Measurements from ENCODE around the gene ZNRF3.
"Not testable (repeated sequence)": the region's sequence is repeated elsewhere in the genome, so short reads cannot be mapped to it uniquely, and the experiment has no call there.

The ZNRF3 gene

DNA sequence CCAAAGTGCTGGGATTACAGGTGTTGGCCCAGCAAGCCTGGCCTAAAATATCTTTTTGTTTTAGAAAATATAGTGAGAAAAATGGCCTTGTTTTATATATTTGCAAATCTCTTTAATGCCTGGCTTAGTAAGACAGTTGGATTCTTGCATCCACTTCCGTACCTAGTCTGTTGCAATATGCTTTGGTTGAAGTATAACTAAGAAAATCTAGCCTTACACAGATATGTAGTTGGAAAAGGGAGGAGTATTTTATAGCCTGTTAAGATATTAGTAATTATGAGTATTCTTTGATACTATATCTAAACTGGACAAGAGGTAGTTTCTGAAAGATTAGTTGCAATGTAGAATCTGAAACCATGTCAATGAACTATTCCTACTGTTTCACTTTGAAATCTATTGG is 65.1 kb downstream of the ZNRF3 start:
- 88% methylated on average over 1 of the region's 1 CpG for WGBS
- no peaks in the 10 kb centered on the region for H3K27me3 ChIP-seq (ENCODE audit: insufficient read depth, low read length)

DNA sequence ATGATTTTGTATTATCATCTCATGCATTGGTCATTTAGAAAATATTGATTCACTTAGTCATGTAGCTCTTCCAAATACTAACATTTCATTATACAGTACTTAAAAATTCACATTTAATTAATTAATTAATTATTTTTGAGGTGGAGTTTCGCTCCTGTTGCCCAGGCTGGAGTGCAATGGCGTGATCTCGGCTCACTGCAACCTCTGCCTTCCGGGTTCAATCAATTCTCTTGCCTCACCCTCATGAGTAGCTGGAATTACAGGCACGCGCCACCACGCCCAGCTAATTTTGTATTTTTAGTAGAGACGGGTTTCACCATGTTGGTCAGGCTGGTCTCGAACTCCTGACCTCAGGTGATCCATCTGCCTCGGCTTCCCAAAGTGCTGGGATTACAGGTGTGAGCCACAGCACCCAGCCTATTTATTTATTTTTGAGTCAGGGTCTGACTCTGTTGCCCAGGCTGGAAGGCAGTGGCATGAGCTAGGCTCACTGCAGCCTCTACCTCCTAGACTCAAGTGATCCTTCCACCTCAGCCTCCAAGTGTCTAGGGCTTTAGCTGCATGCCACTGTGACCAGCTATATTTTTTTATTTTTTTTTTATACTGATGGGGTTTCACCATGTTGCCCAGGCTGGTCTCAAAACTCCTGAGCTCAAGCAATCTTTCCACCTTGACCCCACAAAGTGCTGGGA is 65.6 kb downstream of the ZNRF3 start:
- Histone ChIP-seq H3K4me1 (ENCODE audit: insufficient read depth, low read length) (peaks cover 32% of the 10 kb centered on the region), H3K9me3 (ENCODE audit: insufficient read depth, low read depth, low read length) (peaks cover 15% of the 10 kb centered on the region; the same call in 1 of the 2 replicates)
- 94% methylated on average over 10 of the region's 10 CpGs for WGBS
- not testable (repeated sequence) for H3K36me3 ChIP-seq (ENCODE audit: insufficient read depth, low read length); H3K4me3 ChIP-seq (ENCODE audit: low read length); H3K27ac ChIP-seq (ENCODE audit: low read depth, low read length); H3K9ac ChIP-seq (ENCODE audit: low read depth, low read length); H3K27me3 ChIP-seq (ENCODE audit: insufficient read depth, low read length)

More for the DNA sequence above, 65.1 kb downstream of the ZNRF3 start:
- Histone ChIP-seq H3K9ac (ENCODE audit: low read depth, low read length) (no peak overlapping the region), H3K4me3 (ENCODE audit: low read length) (no peak overlapping the region), H3K27ac (ENCODE audit: low read depth, low read length) (no peak overlapping the region), H3K36me3 (ENCODE audit: insufficient read depth, low read length) (no peaks in the 10 kb centered on the region), H3K4me1 (ENCODE audit: insufficient read depth, low read length) (peaks cover 37% of the 10 kb centered on the region), H3K9me3 (ENCODE audit: insufficient read depth, low read depth, low read length) (peaks cover 15% of the 10 kb centered on the region; the same call in 1 of the 2 replicates)

DNA sequence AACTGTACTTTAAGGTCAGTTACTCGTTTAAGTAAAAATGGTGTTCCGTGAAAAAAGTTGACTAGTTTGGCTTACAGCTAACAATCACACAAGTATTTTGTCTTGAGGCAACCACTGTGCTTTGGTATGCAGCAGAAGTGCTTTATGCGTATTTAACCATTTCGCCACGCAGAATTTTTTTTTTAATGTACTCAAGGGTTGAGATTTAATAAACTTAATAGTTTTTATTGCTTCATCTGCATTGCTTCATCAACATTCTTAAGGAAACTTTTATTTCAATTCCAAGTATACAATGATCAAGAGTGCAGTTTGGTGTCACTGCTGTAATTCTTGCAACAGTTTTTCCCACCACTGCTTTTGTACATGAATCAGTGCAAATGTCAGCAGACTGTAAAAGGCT is 66.4 kb downstream of the ZNRF3 start:
- H3K9ac ChIP-seq (ENCODE audit: low read depth, low read length), result no peak overlapping the region
- H3K9me3 ChIP-seq (ENCODE audit: insufficient read depth, low read depth, low read length), result peaks cover 15% of the 10 kb centered on the region; the same call in 1 of the 2 replicates
- H3K27ac ChIP-seq (ENCODE audit: low read depth, low read length), result no peak overlapping the region
- WGBS, result 78% methylated on average over 5 of the region's 5 CpGs
- H3K4me3 ChIP-seq (ENCODE audit: low read length), result no peak overlapping the region
- no peaks in the 10 kb centered on the region for H3K27me3 ChIP-seq (ENCODE audit: insufficient read depth, low read length)
- peaks cover 32% of the 10 kb centered on the region for H3K4me1 ChIP-seq (ENCODE audit: insufficient read depth, low read length)
- no peaks in the 10 kb centered on the region for H3K36me3 ChIP-seq (ENCODE audit: insufficient read depth, low read length)

DNA sequence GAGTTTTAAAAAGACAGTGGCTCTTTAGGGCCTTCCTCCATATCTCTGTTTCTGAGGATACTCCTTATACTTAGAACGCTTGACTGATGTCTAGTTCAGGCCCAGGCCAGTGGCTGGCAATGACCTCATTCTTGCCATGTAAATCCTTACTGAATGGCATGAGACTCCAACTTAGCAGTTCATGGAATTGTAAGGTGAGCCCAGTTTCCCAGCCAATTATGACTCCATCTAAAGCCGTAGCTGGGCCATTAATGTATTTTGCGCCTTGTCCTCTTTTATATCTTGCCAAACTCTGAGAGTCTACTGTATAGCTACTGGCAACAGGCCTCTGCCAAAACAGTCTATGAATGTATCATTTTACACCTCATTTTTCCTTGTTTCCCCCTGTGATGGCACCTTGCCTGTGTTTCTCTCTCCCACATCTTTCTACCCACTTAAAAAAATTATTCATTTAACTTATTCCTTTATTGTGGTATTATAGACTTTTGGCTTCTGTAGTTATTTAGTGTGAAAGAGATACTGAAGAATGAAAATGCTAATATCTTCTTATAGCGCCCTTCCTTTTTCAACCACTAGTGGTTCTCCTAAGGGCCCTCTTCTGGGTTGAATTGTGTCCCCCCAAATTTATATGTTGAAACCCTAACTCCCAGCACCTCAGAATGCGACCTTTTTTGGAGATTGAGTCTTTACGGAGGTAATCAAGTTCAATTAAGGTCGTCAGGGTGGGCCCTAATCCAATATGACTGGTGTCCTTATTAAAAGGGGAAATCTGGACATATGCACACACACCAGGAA is 67.4 kb downstream of the ZNRF3 start:
- no peaks in the 10 kb centered on the region for H3K27me3 ChIP-seq (ENCODE audit: insufficient read depth, low read length)

DNA sequence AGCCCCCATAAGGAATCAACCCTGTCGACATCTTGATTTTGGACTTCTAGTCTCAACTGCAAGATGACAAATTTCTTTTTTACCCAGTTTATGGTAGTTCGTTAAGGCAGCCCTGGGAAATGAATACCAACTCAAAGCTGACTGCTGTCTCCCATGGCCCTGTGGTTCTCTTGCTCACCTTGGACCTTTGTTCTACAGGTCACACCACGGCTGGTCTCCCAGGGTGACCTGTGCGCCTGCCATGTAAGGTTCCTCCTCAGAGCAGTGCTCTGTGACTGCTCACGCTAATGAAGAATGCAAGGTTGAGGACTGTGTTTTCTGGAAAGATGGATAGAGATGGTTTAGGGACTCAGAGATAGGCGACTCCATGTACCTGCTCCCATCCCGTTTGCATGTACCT is 68.2 kb downstream of the ZNRF3 start:
- no peak overlapping the region for H3K9ac ChIP-seq (ENCODE audit: low read depth, low read length)
- H3K36me3 ChIP-seq (ENCODE audit: insufficient read depth, low read length), result no peaks in the 10 kb centered on the region
- no peaks in the 10 kb centered on the region for H3K27me3 ChIP-seq (ENCODE audit: insufficient read depth, low read length)
- H3K4me1 ChIP-seq (ENCODE audit: insufficient read depth, low read length), result peaks cover 32% of the 10 kb centered on the region
- H3K27ac ChIP-seq (ENCODE audit: low read depth, low read length), result no peak overlapping the region
- peaks cover 12% of the 10 kb centered on the region; the same call in 1 of the 2 replicates for H3K9me3 ChIP-seq (ENCODE audit: insufficient read depth, low read depth, low read length)
- H3K4me3 ChIP-seq (ENCODE audit: low read length), result no peak overlapping the region
- WGBS, result 92% methylated on average over 7 of the region's 7 CpGs

More for the DNA sequence above, 67.4 kb downstream of the ZNRF3 start:
- no peak overlapping the region for H3K27ac ChIP-seq (ENCODE audit: low read depth, low read length)
- H3K4me3 ChIP-seq (ENCODE audit: low read length), result no peak overlapping the region
- H3K4me1 ChIP-seq (ENCODE audit: insufficient read depth, low read length), result peaks cover 32% of the 10 kb centered on the region
- WGBS, result 96% methylated on average over 7 of the region's 7 CpGs
- no peak overlapping the region for H3K9ac ChIP-seq (ENCODE audit: low read depth, low read length)
- peaks cover 15% of the 10 kb centered on the region; the same call in 1 of the 2 replicates for H3K9me3 ChIP-seq (ENCODE audit: insufficient read depth, low read depth, low read length)
- H3K36me3 ChIP-seq (ENCODE audit: insufficient read depth, low read length), result no peaks in the 10 kb centered on the region

DNA sequence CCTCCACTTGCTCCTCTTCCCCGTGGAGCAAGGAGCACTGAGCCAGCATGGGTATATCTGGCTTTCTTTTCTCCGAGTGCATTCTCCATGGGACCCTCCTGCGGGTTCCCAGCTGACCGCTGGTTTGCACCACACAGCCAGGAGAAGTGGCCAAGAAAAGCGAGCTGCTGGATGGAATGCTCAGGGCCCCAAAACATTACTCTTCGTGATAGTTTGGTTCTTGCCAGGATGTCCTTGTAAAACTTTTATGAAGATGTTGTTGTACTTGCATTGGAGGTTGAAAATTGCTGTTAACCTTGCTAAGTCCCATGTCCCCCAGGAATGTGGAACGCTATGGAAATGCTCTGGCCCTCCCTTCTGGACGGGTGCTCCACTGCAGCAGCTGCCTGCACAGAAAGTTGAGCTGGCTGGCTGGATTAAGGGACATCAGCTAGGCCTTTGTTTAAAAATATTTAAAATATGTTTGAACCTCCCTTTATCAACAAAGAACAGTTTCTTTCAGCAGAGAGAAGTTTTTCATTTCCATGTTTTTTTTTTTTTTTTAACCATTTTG is 68.7 kb downstream of the ZNRF3 start:
- Histone ChIP-seq H3K9me3 (ENCODE audit: insufficient read depth, low read depth, low read length) (peaks cover 7% of the 10 kb centered on the region; the same call in 1 of the 2 replicates), H3K4me3 (ENCODE audit: low read length) (no peak overlapping the region), H3K4me1 (ENCODE audit: insufficient read depth, low read length) (peaks cover 32% of the 10 kb centered on the region), H3K36me3 (ENCODE audit: insufficient read depth, low read length) (no peaks in the 10 kb centered on the region), H3K9ac (ENCODE audit: low read depth, low read length) (no peak overlapping the region), H3K27me3 (ENCODE audit: insufficient read depth, low read length) (no peaks in the 10 kb centered on the region), H3K27ac (ENCODE audit: low read depth, low read length) (peak overlapping the region; percentile 36; the same call in 1 of the 2 replicates)
- WGBS, result 71% methylated on average over 8 of the region's 8 CpGs

DNA sequence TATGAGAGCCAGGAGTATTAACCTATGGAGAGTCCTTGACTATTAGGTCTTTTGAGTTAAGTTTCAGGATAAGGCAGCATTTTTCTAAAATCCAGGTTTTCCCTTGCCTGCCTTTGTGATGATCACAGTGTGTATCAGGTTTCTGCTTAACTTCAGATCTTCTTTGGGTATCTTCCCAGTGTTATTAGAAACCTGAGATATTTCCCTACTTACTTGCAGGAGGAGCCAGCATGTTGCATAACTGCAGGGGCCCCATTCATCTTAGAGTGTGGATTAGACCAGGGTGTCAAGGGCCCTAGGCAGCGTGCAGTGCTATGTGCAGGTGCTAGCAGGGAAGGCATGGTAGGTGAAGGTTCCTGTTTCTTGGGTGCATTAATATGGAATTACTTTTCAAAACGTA is 69.5 kb downstream of the ZNRF3 start:
- Histone ChIP-seq H3K4me3 (ENCODE audit: low read length) (no peak overlapping the region), H3K9ac (ENCODE audit: low read depth, low read length) (no peak overlapping the region), H3K27me3 (ENCODE audit: insufficient read depth, low read length) (no peaks in the 10 kb centered on the region), H3K9me3 (ENCODE audit: insufficient read depth, low read depth, low read length) (no peaks in the 10 kb centered on the region), H3K27ac (ENCODE audit: low read depth, low read length) (peak overlapping the region; percentile 36), H3K4me1 (ENCODE audit: insufficient read depth, low read length) (peaks cover 32% of the 10 kb centered on the region), H3K36me3 (ENCODE audit: insufficient read depth, low read length) (no peaks in the 10 kb centered on the region)
- 55% methylated on average over 2 of the region's 2 CpGs for WGBS

DNA sequence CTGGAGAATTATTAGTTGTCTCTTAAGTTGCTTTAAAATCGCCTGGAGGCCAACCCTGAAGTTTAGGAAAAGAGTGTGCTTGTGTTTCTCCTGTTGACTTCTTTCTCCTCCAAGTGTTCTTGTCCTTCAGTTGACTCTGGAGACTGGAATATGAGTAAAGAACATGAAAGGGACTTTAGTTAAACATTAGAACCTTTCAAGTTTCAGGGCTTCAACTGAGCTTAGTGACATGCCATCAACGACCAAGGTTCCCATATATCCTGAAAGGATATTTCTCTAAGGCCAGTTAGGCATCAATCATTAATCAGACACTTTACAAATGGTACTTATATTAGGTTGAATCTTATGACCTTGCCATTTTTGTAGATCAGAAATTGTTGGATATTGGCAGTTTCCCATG is 70.0 kb downstream of the ZNRF3 start:
- no peak overlapping the region for H3K27ac ChIP-seq (ENCODE audit: low read depth, low read length)

DNA sequence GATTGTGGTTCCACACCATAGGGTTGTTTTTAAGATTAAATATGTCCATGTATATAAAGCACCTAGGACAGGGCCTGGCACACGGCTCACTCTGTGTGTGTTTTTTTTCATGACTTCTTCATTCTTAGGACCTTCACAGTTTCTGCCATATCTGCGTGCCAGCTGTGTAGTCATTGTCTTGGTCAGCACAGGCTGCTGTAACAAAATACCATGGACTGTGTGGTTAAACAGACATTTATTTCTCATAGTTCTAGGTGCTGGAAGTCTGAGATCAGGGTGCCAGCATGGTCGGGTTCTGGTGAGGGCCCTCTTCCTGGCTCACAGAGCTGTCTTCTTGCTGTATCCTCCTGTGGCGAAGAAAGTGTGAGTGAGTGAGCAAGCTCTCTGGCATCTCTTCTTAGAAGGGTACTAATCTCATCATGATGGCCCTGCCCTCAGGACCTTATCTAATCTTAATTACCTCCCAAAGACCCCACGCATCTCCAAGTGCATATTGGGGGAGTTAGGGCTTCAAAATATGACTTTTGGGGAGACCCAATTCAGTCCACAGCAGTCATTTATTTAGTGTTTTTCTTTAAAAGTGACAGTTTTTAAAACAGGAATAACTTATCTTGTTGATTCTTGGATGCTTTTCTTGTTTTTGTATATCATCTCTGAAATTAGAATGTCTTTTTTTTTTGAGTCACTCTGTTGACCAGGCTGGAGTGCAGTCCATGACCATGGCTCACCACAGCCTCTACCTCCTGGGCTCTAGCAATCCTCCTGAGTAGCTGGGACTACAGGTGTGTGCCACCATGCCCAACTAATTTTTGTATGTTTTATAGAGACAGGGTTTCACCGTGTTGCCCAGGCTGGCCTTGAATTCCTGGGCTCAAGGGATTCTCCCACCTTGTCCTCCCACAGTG is 70.9 kb downstream of the ZNRF3 start:
- Histone ChIP-seq H3K27me3 (ENCODE audit: insufficient read depth, low read length) (no peaks in the 10 kb centered on the region), H3K4me3 (ENCODE audit: low read length) (no peak overlapping the region), H3K36me3 (ENCODE audit: insufficient read depth, low read length) (no peaks in the 10 kb centered on the region), H3K27ac (ENCODE audit: low read depth, low read length) (no peak overlapping the region), H3K9ac (ENCODE audit: low read depth, low read length) (no peak overlapping the region), H3K9me3 (ENCODE audit: insufficient read depth, low read depth, low read length) (no peaks in the 10 kb centered on the region), H3K4me1 (ENCODE audit: insufficient read depth, low read length) (peaks cover 32% of the 10 kb centered on the region)
- 92% methylated on average over 5 of the region's 6 CpGs for WGBS

More for the DNA sequence above, 70.0 kb downstream of the ZNRF3 start:
- Histone ChIP-seq H3K9ac (ENCODE audit: low read depth, low read length) (no peak overlapping the region), H3K36me3 (ENCODE audit: insufficient read depth, low read length) (no peaks in the 10 kb centered on the region), H3K9me3 (ENCODE audit: insufficient read depth, low read depth, low read length) (no peaks in the 10 kb centered on the region), H3K27me3 (ENCODE audit: insufficient read depth, low read length) (no peaks in the 10 kb centered on the region), H3K4me3 (ENCODE audit: low read length) (no peak overlapping the region), H3K4me1 (ENCODE audit: insufficient read depth, low read length) (peaks cover 32% of the 10 kb centered on the region)
- WGBS, result 83% methylated on average over 2 of the region's 2 CpGs

DNA sequence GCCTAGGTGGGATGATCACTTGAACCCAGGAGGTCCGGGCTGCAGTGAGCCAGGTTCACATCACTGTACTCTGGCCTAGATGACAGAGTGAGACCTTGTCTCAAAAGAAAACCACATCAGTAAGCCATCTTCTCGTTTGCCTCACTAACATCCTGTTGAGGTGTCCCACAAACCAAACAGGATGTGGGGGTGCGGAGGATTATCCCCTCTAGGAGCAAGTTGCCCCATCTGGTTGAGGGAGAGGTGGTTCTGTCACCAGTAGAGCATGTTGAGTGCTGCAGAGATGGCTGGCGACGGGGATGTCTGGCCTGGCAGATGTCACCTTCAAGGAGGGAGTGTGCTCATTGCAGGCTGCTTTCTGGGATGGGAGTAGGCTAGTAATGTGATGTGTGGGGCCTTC is 72.4 kb downstream of the ZNRF3 start:
- Histone ChIP-seq H3K9me3 (ENCODE audit: insufficient read depth, low read depth, low read length) (no peaks in the 10 kb centered on the region), H3K27ac (ENCODE audit: low read depth, low read length) (no peak overlapping the region), H3K4me3 (ENCODE audit: low read length) (no peak overlapping the region), H3K4me1 (ENCODE audit: insufficient read depth, low read length) (peaks cover 20% of the 10 kb centered on the region), H3K36me3 (ENCODE audit: insufficient read depth, low read length) (no peaks in the 10 kb centered on the region), H3K27me3 (ENCODE audit: insufficient read depth, low read length) (no peaks in the 10 kb centered on the region), H3K9ac (ENCODE audit: low read depth, low read length) (no peak overlapping the region)
- 90% methylated on average over 5 of the region's 5 CpGs for WGBS
